Peyer's patch (tissue), 4 donors: Measurements from ENCODE around the gene CSAD.

Source experiments
- CTCF ChIP-seq, 6 experiments: fragments of 450-650 bp in 4 of 6; fragments of 200-600 bp in 2 of 6; sonication (generic) in 1 of 6; IDR thresholded peaks; one replicate each; pipeline ENCODE4 v1.5.1; 2017 to 2019; ENCODE audit warnings: antibody characterized with exemption in 6 of 6, mild to moderate bottlenecking in 3 of 6, moderate library complexity in 1 of 6
- POLR2A ChIP-seq, 2 donors: fragments of 450-650 bp; IDR thresholded peaks; one replicate each; pipeline ENCODE4 v1.5.1; 2017; ENCODE audit warnings: antibody characterized with exemption in 2 of 2, mild to moderate bottlenecking in 2 of 2, moderate library complexity in 2 of 2

DNA sequence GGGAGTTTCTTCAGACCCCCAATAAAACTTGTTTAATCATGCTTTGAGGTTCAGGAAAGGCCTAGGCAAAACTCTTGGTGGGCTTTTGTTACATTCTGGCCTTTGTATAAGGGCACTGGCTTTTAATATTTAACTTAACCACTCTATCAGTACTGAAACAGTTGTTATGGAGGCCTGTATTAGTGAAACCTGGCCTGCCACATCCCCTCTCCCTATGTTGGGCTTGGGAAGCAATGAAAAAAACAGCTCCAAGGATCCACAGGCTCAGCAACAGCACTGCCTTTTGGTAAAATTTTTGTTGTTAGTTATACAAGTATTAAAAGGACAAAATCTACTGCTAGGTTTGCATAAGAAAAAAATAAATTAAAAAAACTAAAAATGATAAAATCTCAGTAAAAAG lies 66.8 kb downstream of the CSAD start:
- TF ChIP-seq POLR2A (IDR thresholded peaks at IDR 0.05) (no peak), CTCF (IDR thresholded peaks at IDR 0.05) (no peak)
